GM18873 (cell line): Measurements from ENCODE around the gene CD2BP2.
"Not testable (repeated sequence)": the region's sequence is repeated elsewhere in the genome, so short reads cannot be mapped to it uniquely, and the experiment has no call there.

Experiments used
- ATAC-seq: cut with Tn5 transposase; IDR thresholded peaks from one replicate; pipeline ENCODE4 v1.9.1; 2021; ENCODE audit warnings: mild to moderate bottlenecking, moderate library complexity, moderate number of reproducible peaks; ENCODE audit not compliant: unreplicated experiment, low FRiP score

The CD2BP2 gene

DNA sequence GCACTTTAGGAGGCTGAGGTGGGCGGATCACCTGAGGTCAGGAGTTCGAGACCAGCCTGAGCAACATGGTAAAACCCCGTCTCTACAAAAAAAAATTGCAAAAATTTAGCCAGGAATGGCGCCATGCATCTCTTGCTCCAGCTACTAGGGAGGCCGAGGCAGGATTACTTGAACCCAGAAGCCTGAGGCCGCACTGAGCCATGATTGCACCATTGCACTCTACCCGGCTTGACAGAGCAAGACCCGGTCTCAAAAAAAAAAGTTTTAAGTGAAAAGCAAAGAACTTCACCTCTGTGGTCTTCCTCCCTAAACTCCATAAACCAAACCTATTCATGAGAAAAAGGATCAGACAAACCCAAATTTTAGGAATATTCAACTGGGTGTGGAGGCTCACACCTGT lies 7.0 kb downstream of the CD2BP2 start:
- no peak for ATAC-seq

DNA sequence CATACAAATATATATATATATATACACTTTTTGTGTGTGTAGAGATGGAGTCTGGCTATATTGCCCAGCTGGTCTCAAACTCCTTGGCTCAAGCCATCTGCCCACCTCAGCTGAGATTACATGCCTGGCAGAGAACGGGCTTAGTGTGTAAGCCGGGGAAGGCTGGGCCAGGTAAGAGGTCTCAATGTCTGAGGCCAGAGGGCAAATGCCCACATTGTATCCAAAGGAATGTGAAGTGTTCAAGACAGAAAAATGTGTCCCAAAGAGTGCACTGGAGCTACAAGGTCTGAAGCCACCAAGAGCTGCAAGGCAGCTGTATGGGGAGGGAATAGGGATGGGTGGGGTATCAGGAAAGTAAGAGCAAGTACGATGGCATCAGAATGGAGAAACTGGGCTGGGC lies 8.8 kb downstream of the CD2BP2 start:
- no peak for ATAC-seq

DNA sequence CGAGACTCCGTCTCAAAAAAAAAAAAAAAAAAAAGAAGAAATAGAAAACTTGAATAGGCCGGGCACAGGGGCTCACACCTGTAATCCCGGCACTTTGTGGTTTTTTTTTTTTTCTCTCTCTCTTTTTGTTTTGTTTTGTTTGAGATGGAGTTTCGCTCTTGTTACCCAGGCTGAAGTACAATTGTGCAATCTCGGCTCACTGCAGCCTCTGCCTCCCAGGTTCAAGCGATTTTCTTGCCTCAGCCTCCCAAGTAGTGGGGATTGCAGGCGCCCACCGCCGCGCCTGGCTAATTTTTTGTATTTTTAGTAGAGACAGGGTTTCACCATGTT lies 11.7 kb downstream of the CD2BP2 start:
- ATAC-seq, result not testable (repeated sequence)

DNA sequence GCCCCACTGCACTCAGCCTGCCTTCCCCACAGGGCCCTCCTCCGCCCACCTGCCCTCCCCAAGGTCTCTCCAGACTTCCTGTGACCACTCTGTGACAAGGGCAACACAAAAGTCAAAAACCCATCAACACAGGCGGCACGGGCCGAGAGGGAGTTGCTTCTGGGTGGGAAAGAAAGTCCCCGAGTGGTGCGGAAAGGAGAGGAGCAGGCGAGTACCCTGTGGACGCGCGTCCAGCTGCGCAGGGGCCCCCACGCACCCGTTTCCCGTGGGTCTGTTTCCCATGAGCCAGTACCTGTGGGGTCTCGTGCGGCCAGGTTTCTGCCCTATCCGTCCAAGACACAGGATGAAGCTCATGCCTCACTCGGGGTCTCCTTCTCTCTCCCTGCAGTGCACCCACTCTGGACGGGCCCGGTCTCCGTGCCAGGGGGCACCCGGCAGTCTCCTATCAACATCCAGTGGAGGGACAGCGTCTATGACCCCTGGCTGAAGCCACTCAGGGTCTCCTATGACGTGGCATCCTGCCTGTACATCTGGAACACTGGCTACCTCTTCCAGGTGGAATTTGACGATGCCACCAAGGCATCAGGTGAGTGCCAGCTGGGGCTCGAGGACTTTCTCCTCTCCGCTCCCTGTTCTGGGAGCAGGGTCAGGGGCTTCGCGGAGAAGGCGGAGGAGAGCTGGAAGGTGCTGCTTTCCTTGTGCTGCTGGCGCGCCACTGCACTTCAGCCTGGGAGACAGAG lies 12.2 kb downstream of the CD2BP2 start:
- ATAC-seq, result no peak

DNA sequence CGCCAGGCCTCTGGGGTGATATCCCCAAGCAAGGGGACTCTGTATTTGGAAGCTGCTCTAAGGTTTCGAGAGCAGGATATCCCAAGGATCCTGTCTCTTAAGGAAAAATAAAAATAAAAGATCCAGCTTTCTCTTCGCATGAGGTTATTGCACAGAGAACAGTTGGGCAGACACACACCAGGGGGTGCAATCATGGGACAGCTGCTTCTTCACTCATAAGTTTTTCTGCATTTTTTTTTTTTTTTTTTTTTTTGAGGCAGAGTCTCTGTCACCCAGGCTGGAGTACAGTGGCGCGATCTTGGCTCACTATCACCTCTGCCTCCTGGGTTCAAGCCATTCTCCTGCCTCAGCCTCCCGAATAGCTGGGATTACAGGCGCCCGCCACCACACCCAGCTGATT lies 13.1 kb downstream of the CD2BP2 start:
- ATAC-seq, result not testable (repeated sequence)

DNA sequence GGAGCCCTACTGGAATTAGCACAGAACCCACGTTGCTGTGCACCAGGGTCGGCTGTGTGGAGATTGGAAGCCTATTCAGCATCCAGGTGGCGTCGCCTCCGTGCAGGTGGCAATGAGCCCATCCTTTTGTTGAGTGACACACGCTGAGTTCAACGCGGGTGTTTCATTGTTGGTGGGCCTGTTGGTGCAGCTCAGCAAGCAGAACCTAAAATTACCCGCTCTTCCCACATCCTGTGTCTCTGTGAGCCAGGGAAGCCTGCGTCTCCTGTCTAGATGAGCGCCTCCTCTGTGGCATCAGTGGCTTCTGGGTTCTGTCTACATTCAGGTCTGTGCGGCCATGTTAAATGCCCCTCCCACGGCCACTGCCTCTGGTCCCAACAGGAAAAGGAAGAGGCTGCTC lies 14.5 kb downstream of the CD2BP2 start:
- ATAC-seq, result no peak

DNA sequence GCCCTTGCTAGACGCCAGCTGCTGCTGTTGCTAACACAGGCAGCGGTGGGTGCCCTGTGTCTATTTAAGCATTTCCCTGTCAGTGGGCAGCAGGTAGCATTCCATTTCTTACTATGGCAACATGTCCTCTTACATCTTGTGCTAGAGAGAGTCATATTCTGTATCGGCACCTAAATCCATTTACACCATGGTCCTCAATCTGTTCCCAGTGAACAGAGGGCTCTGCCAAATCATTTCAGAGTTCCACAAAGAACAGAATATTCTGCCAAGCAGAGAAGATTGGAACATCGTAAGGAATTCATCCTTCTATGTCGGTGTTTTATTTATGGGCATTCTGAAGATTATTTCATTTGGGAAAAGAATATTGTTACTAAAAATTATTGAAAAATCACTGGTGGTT lies 16.4 kb downstream of the CD2BP2 start:
- ATAC-seq, result not testable (repeated sequence)

DNA sequence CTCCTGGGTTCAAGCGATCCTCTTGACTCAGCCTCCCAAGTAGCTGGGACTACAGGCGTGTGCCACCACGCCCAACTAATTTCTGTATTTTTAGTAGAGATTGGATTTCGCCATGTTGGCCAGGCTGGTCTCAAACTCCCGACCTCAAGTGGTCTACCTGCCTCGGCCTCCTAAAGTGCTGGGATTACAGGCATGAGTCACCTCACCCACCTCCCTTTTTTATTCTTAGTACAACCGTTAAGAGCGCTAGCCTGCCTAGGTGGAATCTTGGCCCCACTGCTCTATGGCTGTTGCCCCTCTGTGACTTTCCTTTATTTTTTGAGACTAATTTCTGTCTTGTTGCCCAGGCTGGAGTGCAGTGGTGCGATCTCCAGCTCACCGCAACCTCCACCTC lies 17.1 kb downstream of the CD2BP2 start:
- not testable (repeated sequence) for ATAC-seq

DNA sequence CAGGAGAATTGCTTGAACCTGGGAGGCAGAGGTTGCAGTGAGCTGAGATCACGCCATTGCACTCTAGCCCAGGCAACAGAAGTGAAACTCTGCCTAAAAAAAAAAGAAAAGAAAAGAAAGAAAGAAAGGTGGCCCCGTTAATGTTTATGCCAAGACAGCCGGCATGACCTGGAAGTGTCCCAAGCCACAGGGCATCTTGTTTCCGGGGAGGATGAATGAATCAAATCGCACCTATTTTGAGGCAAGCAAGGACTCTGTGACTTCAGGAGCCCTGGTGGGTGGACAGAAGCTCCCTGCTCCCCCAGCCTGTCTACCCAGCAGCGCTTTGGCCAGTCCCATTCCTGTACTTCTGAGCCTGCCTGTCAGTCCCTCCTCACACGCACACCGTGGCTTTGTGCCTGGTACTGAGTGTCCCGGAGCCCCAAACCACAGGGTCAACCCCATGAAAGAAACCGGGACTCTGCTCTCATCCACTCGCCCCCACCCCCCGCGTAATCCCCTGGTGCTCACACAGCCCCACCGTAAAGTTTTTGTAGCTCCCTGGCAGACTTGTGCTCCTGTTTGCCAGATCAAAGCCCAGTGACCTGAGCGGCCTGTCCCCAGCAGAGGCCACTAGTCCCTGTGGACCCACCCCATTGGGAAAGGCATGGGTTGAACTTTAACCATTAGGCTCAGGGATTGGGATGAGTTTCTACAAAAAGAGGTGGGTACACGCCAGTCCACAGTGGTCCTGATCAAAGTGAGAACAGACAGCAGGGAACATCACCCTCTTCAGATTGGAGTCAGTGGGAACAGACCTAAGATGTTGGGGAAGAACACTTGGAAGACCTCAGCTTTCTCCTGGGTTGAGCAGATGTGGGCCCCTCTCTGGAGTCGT lies 19.3 kb downstream of the CD2BP2 start:
- ATAC-seq, result peak; percentile 25

DNA sequence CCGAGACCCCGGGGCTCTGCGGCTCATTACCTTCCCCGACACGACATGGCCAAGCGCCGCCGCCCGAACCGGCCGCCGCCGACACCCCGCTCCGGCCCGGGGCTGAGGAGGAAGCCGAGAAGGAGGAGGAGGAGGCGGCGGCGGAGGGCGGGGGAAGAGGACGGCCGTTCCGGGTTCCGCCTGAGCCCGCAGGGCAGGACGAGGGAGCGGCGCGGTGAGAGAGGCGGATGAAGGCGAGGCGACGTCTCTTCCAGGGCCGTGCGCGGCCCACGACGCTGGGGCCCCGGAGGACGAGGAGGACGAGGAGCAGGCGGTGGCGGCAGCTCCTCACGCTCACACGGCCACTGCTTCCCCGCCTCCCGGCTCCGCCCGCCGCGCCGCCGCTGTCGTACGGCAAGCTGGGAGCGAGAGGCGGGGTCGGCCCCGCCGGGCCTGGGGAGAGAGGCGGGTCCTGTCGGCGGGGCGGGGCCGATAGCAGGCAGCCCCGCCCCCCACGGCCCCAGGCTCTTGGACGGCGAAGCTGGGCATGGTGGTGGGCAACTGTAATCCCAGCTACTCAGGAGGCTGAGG lies 20.0 kb downstream of the CD2BP2 start:
- ATAC-seq, result peak; percentile 46

DNA sequence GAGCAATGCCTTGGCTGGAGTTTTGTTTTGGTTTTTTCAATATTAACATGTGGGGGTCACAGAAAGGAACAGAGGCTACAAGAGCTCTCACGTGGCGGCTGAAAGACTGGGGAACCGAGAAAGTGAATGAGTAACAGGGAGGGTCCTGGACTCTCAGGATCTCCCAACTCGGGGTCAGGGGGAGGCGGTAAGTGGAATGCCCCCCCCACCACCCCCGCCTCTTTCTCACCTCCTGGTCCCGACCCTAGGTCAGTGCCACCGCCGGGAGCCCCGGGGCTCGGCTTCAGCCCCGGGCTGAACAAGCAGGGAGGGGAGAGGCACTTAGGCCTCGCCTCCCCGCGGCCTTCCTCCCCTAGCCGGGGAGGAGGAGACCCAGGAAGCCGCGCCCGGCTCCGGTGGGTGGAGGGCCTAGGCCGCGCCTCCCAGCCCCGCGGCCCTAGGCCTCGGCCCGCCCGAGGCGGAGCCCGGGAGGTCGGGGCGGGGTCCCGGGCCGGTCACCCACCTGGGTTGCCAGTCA lies 20.6 kb downstream of the CD2BP2 start:
- ATAC-seq, result peak; percentile 64

DNA sequence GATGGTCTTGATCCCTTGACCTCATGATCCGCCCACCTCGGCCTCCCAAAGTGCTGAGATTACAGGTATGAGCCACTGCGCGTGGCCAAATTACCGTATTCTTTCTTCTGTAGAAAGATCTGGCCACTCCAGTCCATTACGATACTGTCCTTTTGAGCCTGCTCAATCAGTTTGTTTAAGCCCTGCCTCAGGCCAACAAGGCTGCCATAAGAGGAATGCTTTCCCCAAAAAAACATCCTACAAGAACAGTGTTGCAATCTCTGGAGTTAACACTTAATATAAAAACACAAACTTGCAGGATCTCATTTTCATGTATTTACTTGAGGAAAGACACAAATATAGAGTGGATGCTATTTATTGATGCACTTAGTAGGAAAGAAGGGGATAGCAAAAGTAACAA lies 30.9 kb downstream of the CD2BP2 start:
- ATAC-seq, result not testable (repeated sequence)

DNA sequence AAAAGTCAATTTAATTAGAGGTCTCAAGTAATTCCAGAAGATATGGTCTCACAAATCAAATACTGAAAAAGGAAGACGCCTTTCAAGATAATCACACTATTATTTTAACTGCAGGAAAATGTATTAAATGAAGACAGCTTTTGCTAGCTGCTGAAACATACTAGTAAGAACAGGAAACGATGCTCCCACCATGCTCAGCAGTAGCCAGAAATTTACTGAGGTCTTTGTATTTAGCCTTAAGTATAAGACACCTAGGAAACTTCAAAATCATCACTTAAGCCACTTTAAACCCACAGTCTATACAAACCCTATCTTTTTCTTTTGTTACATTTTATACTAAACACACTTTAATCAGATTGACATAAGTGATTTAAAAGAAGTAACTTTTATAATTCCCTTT lies 36.5 kb downstream of the CD2BP2 start:
- ATAC-seq, result not testable (repeated sequence)

DNA sequence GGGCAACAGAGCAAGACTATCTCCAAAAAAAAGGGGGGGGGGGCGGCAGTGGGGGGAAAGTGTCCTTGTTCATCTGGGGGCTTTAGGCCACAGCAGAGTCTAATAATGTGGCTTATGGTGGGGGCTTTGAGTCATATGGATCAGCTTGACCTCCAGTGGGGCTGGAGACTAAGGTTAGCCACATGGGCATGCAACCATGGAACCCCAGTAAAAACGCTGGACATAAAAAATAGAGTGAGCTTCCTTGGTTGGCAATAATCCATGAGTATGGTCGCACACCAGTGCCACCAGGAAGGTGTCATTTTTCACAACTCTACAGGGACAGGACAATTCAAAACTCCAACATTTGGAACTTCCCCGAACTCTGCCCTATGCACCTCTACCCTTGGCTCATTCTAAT lies 44.2 kb downstream of the CD2BP2 start:
- not testable (repeated sequence) for ATAC-seq

DNA sequence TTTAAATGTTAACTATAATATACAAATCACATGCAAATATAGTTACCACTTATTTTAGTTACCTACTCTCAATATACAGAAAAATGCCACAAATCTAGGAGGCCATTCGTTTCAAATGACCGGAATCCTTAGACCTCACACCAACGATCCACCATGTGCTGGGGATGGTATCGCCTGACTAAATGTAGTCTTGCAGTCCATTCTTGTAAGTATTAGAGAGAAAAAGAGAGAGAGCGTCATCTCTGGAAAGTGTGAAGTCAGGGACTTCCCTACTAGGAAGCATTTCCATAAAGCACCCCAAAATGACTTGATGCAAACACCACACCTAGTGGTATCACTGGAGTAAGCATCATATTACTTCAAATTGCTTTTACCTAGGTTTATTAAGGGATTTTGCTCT lies 45.9 kb downstream of the CD2BP2 start:
- not testable (repeated sequence) for ATAC-seq
